Suppressor macrophage treated with lipopolysaccharide for 4 hours (primary cell): ENCODE measurements around the gene SFTA2.

Source experiments
- DNase-seq: peaks from one replicate; pipeline ENCODE4 v3.0.0-alpha.2; 2020

The SFTA2 gene

GRCh38 chr6:30931969-30932645, at the start of gene SFTA2:
SFTA2 (minus strand) TSS chr6:30932170; CDS start chr6:30932096, 74 bp downstream.
- no peak for DNase-seq

DNA sequence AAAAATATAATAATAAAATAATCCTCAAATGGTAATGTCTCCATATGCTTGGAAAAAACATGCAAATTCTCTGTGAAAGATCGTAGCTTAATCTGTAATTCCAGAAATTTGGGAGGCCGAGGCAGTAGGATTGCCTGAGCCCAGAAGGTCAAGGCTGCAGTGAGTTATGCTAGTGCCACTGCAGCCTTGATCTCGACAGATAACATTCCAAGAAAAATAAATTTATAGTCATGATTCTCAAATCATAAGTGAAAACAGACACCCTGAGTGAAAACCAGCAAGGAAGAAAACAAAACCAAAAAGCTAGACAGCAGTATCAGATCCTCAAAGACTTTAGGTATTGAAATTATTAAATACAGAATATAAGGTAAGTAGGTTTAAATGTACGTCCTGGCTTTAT, 47.7 kb upstream of the SFTA2 start:
- DNase-seq = no peak

- no peak for DNase-seq
Measured at GRCh38 chr6:30979141-30979540, 47.2 kb upstream of the SFTA2 start.

- DNase-seq = no peak
Measured at GRCh38 chr6:30974490-30975252, 42.7 kb upstream of the SFTA2 start.

GRCh38 chr6:30972816-30973215, 40.8 kb upstream of the SFTA2 start:
- no peak for DNase-seq

GRCh38 chr6:30970946-30971345, 39.0 kb upstream of the SFTA2 start:
- DNase-seq = no peak

- peak; percentile 87 for DNase-seq
Measured at GRCh38 chr6:30969171-30969570, 37.2 kb upstream of the SFTA2 start.

DNA sequence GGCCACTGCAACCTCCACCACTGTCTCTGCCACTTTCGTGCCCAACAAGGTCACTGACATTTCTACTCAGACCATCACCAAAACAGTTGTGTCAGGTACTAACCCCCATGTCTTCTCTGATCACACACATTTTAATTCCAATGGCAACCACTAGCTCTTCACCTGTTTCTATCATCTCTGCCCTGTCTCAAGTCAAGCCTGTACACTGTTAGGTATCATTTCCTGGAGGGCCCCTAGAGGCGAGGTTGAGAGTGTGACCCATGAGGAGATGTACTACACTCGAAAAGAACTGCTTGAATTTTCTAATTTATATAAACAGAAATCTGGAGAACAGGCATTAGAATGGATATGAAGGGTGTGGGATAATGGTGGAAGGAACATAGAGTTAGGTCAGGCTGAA, 34.2 kb upstream of the SFTA2 start:
- no peak for DNase-seq

- DNase-seq = no peak
Measured at GRCh38 chr6:30965140-30965601, 33.2 kb upstream of the SFTA2 start.

DNA sequence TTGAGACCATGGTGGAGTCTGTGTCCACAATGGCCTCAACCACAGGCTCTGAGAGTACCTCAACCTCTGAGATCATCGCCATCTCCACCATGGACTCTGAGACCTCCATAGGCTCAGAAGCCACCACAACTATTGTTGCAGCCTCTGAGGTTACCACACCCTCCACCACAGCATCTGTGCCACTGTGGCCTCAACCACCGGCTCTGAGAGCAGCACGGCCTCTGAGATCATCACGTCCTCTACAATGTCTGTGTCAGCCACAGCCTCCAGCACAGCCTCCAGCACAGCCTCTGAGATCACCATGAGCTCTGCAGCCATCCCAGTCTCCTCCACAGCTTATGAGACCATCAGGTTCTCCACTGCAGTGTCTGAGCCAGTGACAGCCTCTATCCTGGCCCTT, 32.1 kb upstream of the SFTA2 start:
- DNase-seq = no peak

GRCh38 chr6:30963641-30964040, 31.7 kb upstream of the SFTA2 start:
- DNase-seq = no peak

DNA sequence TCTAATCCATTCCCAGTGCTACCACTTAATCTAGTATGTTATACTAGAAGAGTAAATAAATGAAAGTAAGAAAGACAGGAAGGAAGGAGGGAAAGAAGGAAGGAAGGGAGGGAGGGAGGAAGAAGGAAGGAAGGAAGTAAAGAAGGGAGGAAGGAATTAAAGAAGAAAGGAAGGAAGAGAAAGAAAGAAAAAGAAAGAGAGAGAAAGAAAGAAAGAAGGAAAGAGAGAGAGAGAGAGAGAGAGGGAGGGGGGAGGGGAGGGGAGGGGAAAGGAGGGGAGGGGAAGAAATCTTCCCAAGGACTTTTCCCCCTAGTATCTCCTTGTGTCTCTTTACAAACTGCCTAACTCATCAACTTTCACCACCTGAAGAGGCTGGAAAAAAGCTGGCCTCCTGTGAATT, 30.7 kb upstream of the SFTA2 start:
- no peak for DNase-seq

GRCh38 chr6:30960907-30961673, 29.1 kb upstream of the SFTA2 start:
- no peak for DNase-seq

DNA sequence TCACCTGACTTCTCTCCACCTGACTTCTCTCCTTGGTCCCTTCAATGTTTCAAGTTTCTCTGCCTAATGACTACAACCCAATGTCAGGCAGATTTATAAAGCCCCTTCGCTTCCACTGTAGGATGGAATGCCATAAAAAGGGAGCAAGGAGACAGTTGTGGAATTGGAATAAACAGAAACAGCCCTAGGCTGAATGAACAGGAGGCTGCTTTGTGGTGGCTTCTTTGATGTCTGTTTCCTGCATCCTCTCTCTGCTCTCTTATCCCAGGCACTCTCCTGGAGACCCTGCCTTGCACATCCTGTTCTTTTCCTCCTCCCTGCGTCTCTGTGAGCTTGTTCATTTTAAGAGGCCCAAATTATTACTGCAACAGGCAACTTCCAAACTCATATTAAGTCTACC, 25.7 kb upstream of the SFTA2 start:
- DNase-seq = no peak

DNA sequence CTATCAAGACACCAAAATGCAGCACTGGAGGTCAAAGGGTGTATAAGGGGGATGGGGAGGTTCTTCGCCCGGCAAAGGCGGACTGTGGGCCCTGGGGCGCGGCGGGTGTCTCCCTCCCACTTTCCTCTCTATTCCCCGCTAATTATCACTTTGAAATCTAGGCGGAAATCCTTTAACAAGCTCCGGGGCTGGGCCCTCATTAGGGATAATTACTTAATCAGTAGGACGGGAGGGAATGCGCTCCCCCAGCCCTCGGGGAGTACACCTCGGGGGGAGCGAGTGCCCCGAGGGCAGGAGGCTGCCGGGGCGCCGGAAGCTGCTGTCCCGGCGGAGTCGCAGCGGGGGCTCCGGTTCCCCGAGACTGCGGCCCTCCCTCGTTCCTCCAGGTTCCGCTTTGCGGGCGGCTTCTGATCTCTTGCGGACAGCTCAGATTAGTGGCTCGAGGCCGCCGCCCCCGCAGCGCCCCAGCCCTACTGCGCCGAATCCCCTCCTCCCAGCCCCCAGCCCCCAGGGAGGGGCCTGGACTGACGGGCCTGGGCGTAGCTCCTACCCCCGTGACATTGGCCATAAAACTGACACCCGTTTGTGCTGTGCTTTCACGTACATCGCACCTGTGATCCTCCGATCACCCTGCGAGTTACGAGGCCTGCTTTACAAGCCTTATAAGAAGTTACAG, 23.5 kb upstream of the SFTA2 start:
- peak; percentile 65 for DNase-seq

GRCh38 chr6:30954631-30955366, 22.8 kb upstream of the SFTA2 start:
- DNase-seq = no peak

- DNase-seq = no peak
Measured at GRCh38 chr6:30951907-30952469, 20.0 kb upstream of the SFTA2 start.

- DNase-seq = no peak
Measured at GRCh38 chr6:30948811-30949210, 16.8 kb upstream of the SFTA2 start.

DNA sequence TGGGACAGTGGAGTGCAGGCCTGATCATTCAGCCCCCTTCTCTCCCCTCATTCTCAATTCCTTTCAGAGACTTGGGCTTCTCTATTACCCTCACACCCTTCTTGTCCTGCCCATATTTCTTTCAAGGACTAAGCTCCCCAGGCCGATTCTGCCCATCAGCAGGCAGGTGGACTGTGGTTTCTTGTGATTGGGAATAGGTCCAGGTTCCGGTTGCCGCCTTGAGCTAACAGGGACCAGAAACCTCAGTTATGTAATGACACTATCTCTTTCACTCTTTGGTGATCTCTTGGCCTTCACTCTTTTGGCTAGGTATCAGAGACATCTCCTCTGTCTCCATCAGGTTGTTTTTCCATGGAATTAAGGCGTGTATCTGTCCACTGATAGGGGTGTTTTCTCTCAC, 15.3 kb upstream of the SFTA2 start:
- no peak for DNase-seq

- DNase-seq = no peak
Measured at GRCh38 chr6:30945281-30945680, 13.3 kb upstream of the SFTA2 start.

- no peak for DNase-seq
Measured at GRCh38 chr6:30944051-30944450, 12.1 kb upstream of the SFTA2 start.
